Central memory CD8-positive, alpha-beta T cell (primary cell): Measurements from ENCODE around the gene NECAB2.
A peak's percentile ranks its signal among the peaks of the same experiment; 100 is the strongest.

Experiments
- ATAC-seq: fragments of 150-1000 bp; cut with Tn5 transposase; replicated peaks from 2 replicates; pipeline ENCODE4 v1.10.0; 2022; ENCODE audit warnings: mild to moderate bottlenecking, moderate FRiP score, moderate number of reproducible peaks; ENCODE audit not compliant: poor library complexity, severe bottlenecking; ENCODE audit errors: extremely low read depth
- DNase-seq, 2 donors: peaks; one replicate each; pipeline ENCODE4 v3.0.0; 2021; ENCODE audit warnings: low spot score in 2 of 2
- H3K27ac Mint-ChIP-seq: one replicate; pipeline ENCODE4 v1.8.0; 2022; ENCODE audit warnings: low read depth, mild to moderate bottlenecking, moderate library complexity, mixed read lengths
- H3K27me3 Mint-ChIP-seq: one replicate; pipeline ENCODE4 v1.8.0; 2022; ENCODE audit warnings: mixed read lengths
- H3K36me3 Mint-ChIP-seq: one replicate; pipeline ENCODE4 v1.8.0; 2022; ENCODE audit warnings: mild to moderate bottlenecking, moderate library complexity, mixed read lengths; ENCODE audit not compliant: insufficient read depth
- H3K4me1 Mint-ChIP-seq: one replicate; pipeline ENCODE4 v1.8.0; 2022; ENCODE audit warnings: mixed read lengths
- H3K4me3 Mint-ChIP-seq: one replicate; pipeline ENCODE4 v1.8.0; 2022; ENCODE audit warnings: mild to moderate bottlenecking, moderate library complexity, mixed read lengths
- H3K9me3 Mint-ChIP-seq: one replicate; pipeline ENCODE4 v1.8.0; 2022; ENCODE audit warnings: mixed read lengths

NECAB2 gene

DNA sequence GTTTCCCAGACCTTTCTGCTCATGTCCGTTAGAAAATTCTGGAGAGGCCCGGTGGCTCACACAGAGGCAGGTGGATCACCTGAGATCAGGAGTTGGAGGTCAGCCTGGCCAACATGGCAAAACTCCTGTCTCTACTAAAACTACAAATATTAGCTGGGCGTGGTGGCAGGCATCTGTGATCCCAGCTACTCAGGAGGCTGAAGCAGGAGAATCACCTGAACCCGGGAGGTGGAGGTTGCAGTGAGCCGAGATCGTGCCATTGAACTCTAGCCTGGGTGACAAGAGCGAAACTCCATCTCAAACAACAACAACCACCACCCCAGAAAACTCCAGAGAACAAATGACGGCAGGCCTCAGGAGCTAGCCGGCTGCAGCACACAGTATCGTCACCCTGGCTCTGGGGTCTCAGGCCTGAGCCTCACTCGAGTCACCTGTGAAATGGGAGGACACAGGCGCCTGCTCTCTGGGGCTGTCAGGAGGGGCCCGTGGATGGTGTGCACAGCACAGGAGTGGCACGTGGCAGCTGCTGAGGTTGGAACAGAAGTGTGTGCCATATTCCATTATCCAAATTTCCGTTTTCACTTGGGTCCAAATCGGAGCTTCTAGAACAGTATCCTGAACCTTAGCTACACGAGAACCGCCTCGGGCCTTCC, 77.9 kb downstream of the NECAB2 start:
- no peak for DNase-seq
- ATAC-seq = no peak
- Mint-ChIP-seq H3K27me3 (peaks cover 30% of the 10 kb centered on the region), H3K27ac (no peak overlapping the region), H3K9me3 (no peaks in the 10 kb centered on the region), H3K36me3 (no peaks in the 10 kb centered on the region), H3K4me1 (no peaks in the 10 kb centered on the region), H3K4me3 (no peak overlapping the region)

- no peak overlapping the region for H3K4me3 Mint-ChIP-seq
- no peak overlapping the region for H3K27ac Mint-ChIP-seq
- ATAC-seq (no peak), DNase-seq (no peak)
- H3K36me3 Mint-ChIP-seq = peaks cover 2% of the 10 kb centered on the region
- no peaks in the 10 kb centered on the region for H3K9me3 Mint-ChIP-seq
- peaks cover 28% of the 10 kb centered on the region for H3K27me3 Mint-ChIP-seq
- no peaks in the 10 kb centered on the region for H3K4me1 Mint-ChIP-seq
Measured at GRCh38 chr16:84047206-84047605, 79.2 kb downstream of the NECAB2 start.

- Mint-ChIP-seq H3K9me3 (no peaks in the 10 kb centered on the region), H3K36me3 (peaks cover 6% of the 10 kb centered on the region), H3K4me3 (no peak overlapping the region), H3K27ac (no peak overlapping the region), H3K4me1 (no peaks in the 10 kb centered on the region), H3K27me3 (peaks cover 24% of the 10 kb centered on the region)
- ATAC-seq (no peak), DNase-seq (no peak)
Measured at GRCh38 chr16:84047626-84048025, 79.6 kb downstream of the NECAB2 start.

GRCh38 chr16:84048270-84048669, 80.2 kb downstream of the NECAB2 start:
- H3K9me3 Mint-ChIP-seq = no peaks in the 10 kb centered on the region
- peaks cover 12% of the 10 kb centered on the region for H3K36me3 Mint-ChIP-seq
- DNase-seq = no peak
- H3K4me3 Mint-ChIP-seq = no peak overlapping the region
- H3K27ac Mint-ChIP-seq = no peak overlapping the region
- peaks cover 18% of the 10 kb centered on the region for H3K27me3 Mint-ChIP-seq
- no peak for ATAC-seq
- H3K4me1 Mint-ChIP-seq = no peaks in the 10 kb centered on the region

- Mint-ChIP-seq H3K27me3 (peaks cover 12% of the 10 kb centered on the region), H3K36me3 (peaks cover 18% of the 10 kb centered on the region), H3K9me3 (no peaks in the 10 kb centered on the region), H3K27ac (no peak overlapping the region), H3K4me3 (no peak overlapping the region), H3K4me1 (no peaks in the 10 kb centered on the region)
- ATAC-seq (no peak), DNase-seq (no peak)
Measured at GRCh38 chr16:84048871-84049270, 80.8 kb downstream of the NECAB2 start.

DNA sequence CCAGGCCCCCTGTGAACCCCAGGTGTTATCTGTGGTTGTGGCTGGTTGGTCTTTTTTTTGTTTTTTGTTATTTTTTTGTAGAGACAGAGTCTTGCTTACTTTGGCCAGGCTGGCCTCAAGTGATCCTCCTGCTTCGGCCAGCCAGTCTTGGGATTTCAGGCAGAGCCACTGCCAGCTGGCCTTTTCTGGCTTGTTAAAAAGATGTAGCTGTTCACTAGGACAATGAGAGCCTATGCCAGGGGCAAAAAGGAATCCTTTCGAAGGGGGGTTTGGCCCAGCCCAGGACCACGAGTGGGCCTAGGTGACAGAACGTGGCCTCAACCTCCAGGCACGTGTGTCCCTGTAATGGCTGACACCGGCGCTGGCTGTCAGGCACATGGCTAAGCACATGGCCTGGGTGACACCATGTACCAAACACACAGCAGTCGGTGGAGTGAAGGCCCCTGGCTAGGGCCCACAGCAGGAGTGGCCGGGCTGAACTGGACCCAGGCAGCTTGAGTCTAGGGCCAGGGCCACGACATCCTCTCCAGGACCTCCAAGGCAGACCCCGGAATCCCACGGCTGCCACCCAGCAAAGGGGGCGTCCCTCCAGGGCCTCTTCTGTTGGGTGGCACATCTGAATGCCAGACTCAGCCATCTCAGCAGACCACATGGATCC, 81.5 kb downstream of the NECAB2 start:
- Mint-ChIP-seq H3K9me3 (no peaks in the 10 kb centered on the region), H3K4me3 (no peak overlapping the region), H3K27ac (peak overlapping the region; percentile 62), H3K4me1 (no peaks in the 10 kb centered on the region), H3K36me3 (peaks cover 25% of the 10 kb centered on the region), H3K27me3 (peaks cover 5% of the 10 kb centered on the region)
- DNase-seq (no peak), ATAC-seq (no peak)

- Mint-ChIP-seq H3K36me3 (peaks cover 25% of the 10 kb centered on the region), H3K27me3 (no peaks in the 10 kb centered on the region), H3K4me1 (no peaks in the 10 kb centered on the region), H3K4me3 (no peak overlapping the region), H3K27ac (peak overlapping the region; percentile 62), H3K9me3 (no peaks in the 10 kb centered on the region)
- ATAC-seq (no peak), DNase-seq (no peak)
Measured at GRCh38 chr16:84050316-84050715, 82.3 kb downstream of the NECAB2 start.

- no peaks in the 10 kb centered on the region for H3K9me3 Mint-ChIP-seq
- DNase-seq = no peak
- no peak overlapping the region for H3K4me3 Mint-ChIP-seq
- H3K27me3 Mint-ChIP-seq = no peaks in the 10 kb centered on the region
- H3K36me3 Mint-ChIP-seq = peaks cover 30% of the 10 kb centered on the region
- no peaks in the 10 kb centered on the region for H3K4me1 Mint-ChIP-seq
- no peak overlapping the region for H3K27ac Mint-ChIP-seq
- ATAC-seq = no peak
Measured at GRCh38 chr16:84052071-84052622, 84.1 kb downstream of the NECAB2 start.
